A549 treated with Hydrocortisone at 1 μM for 4 hours (cell line): ENCODE data around the gene FEZF1. TPM values are rescaled to one million over a fixed set of nuclear protein-coding genes. Genes with fewer than 3 reads are reported as not detected.

Experiments
- total RNA-seq: library from RNA; stranded (reverse); fragments of 200-300 nt; extraction: Qiagen RNA extraction; gene quantifications from 5 replicates; pipeline ENCODE4 v1.2.3, GENCODE V29; 2022

Gene FEZF1
- total RNA-seq, result not detected in 5 replicates

DNA sequence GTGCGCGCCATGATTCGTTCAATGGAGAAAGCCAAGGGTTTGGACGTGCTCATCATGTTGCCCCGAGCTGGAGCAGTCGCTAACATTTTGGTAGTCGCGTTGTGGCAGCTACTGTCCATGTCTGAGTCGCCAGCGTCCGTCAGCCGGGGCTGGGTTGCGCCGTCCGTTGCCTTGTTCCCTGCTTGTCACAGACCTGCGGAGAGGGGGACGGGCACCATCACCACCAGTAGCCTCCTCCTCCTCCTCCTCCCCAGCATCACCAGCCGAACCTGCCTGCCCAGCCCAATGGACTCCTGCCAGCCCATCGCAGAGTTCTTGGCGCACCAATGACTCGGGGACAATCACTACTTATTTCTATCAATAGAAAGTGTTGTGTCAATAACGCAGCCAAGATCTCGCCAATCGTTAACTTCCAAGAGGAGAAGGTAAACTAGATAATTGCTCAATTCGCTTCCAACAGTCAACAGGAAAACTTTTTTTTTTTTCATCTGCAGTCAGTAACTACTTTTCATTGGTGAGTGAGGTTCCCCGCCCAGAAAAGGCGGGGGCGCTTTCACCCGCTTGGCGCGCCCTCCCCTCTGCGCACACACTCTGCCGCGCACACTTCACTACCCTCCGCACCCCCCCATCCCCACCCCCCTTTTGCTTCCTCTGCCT is at the start of gene FEZF1:
Gene FEZF1 (minus strand): TSS at position 432 of the 657 bp plus-strand sequence. CDS start 313 bp downstream, at position 119.

Other genes with a start within 250 kb of the FEZF1 start
- gene AASS, start 160.5 kb downstream of the FEZF1 start, total RNA-seq, result 0.05 to 0.12 TPM (median 0.06 TPM) in 4 of 5 replicates, not detected in the other